ENCODE results near the gene MYT1. TPM values are rescaled to one million over a fixed set of nuclear protein-coding genes. Genes with fewer than 3 reads are reported as not detected.

The MYT1 gene
- total and polyA plus RNA-seq, 2 of the 13 experiments (the other 11 are each of a cell fraction or from before 2014, with no cell fraction given), result 0.58 to 2.5 TPM

- TF ChIP-seq ZHX2 (IDR thresholded peaks at IDR 0.05; ENCODE audit: low read depth), result no peak
- TF ChIP-seq ZHX2 (CRISPR knock-in tag; IDR thresholded peaks at IDR 0.05; ENCODE audit: borderline replicate concordance), result no peak
- TF ChIP-seq ZNF383 (CRISPR knock-in tag; IDR thresholded peaks at IDR 0.05; ENCODE audit: borderline replicate concordance), result no peak
- peak; percentile 79 for TF ChIP-seq ZNF619 (CRISPR knock-in tag; IDR thresholded peaks at IDR 0.05)
- TF ChIP-seq CREB3 (CRISPR knock-in tag; IDR thresholded peaks at IDR 0.05), result no peak; the same call in 1 of the 2 replicates
- no peak for TF ChIP-seq SRSF4 (IDR thresholded peaks at IDR 0.05; ENCODE audit: low read depth, low read length, poor library complexity, severe bottlenecking)
- 0 out of 2 replicates have a peak, but pooled peaks have one; percentile 4 for TF ChIP-seq ZFP62 (CRISPR knock-in tag; IDR thresholded peaks at IDR 0.05)
- no peak; the same call in 1 of the 2 replicates for TF ChIP-seq TOE1 (CRISPR knock-in tag; IDR thresholded peaks at IDR 0.05)
- peak; percentile 96 for TF ChIP-seq HDAC2 (CRISPR knock-in tag; IDR thresholded peaks at IDR 0.05)
- TF ChIP-seq TBL1XR1 (IDR thresholded peaks at IDR 0.05; ENCODE audit: borderline replicate concordance, low read length, partially characterized antibody), result peak; percentile 81
- TF ChIP-seq THAP9 (CRISPR knock-in tag; IDR thresholded peaks at IDR 0.05; ENCODE audit: borderline replicate concordance), result peak; percentile 78; the same call in 1 of the 2 replicates
- no peak for TF ChIP-seq ZNF33A (CRISPR knock-in tag; IDR thresholded peaks at IDR 0.05; ENCODE audit: borderline replicate concordance)
- no peak for TF ChIP-seq SNRNP70 (IDR thresholded peaks at IDR 0.05; ENCODE audit: low read depth, low read length)
- TF ChIP-seq HDAC1 (CRISPR knock-in tag; IDR thresholded peaks at IDR 0.05), result peak; percentile 78
- TF ChIP-seq EHMT2 (IDR thresholded peaks at IDR 0.05; ENCODE audit: borderline replicate concordance, low read depth, low read length), result 0 out of 2 replicates have a peak, but pooled peaks have one; percentile 63
- peak; percentile 81 for TF ChIP-seq HNF1B (CRISPR knock-in tag; IDR thresholded peaks at IDR 0.05)
- peak; percentile 69; the same call in 1 of the 2 replicates for TF ChIP-seq ZNF225 (CRISPR knock-in tag; IDR thresholded peaks at IDR 0.05)
- TF ChIP-seq ZMYM3 (CRISPR knock-in tag; IDR thresholded peaks at IDR 0.05), result peak; percentile 71; the same call in 1 of the 2 replicates
Observed at GRCh38 chr20:64242797-64243475, 78.7 kb downstream of the MYT1 start (continued).

Data from HepG2 (cell line).